IPS DF 6.9 (cell line): ENCODE results near the gene MTURN.

Experiments
- DNase-seq: peaks from one replicate; pipeline ENCODE4 v3.0.0-alpha.2; 2013; ENCODE audit warnings: low read depth, low spot score
- H3K27ac ChIP-seq: one replicate; pipeline ENCODE4 v1.5.1; 2013; ENCODE audit warnings: low read length, control low read depth
- H3K27me3 ChIP-seq: 2 replicates; pipeline ENCODE4 v1.6.1; 2013; ENCODE audit warnings: mild to moderate bottlenecking, low read length; ENCODE audit not compliant: control insufficient read depth, insufficient read depth
- H3K36me3 ChIP-seq: 2 replicates; pipeline ENCODE4 v1.6.1; 2013; ENCODE audit warnings: low read length; ENCODE audit not compliant: control insufficient read depth, insufficient read depth
- H3K4me1 ChIP-seq: 2 replicates; pipeline ENCODE4 v1.6.1; 2013; ENCODE audit warnings: low read length; ENCODE audit not compliant: control insufficient read depth, insufficient read depth
- H3K4me3 ChIP-seq: 2 replicates; pipeline ENCODE4 v1.5.1; 2013; ENCODE audit warnings: mild to moderate bottlenecking, low read length
- H3K9me3 ChIP-seq: 2 replicates; pipeline ENCODE4 v1.6.1; 2013; ENCODE audit warnings: low read length, inconsistent platforms; ENCODE audit not compliant: control insufficient read depth, insufficient read depth
- WGBS: extraction: QIAGEN DNeasy Blood & Tissue Kit; methylation state at CpG from one replicate; pipeline ENCODE4 v1.1.7; 2013; ENCODE audit warnings: mixed read lengths, missing lambda C conversion rate; ENCODE audit not compliant: insufficient read length, insufficient coverage; 5-methylcytosine and 5-hydroxymethylcytosine counted together

MTURN gene

DNA sequence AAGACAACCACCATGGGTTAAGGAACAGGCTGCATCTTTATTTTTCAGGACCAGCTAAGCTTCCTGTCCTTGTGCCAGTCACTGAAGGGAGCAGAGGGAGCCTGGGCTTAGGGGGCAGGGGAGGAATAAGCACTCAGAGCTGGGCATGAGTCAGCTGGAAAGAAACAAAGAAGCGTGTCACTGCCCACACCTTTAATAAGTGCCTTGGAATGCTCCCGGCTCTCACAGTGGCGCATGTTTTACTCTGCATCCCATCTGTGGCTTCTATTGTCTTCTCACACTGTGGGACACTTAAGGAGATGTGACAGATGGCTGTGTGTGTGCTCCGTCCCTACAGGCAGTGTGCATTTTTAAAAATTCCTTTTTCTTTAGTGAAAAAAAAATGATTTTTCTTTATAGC, 71.7 kb downstream of the MTURN start:
- H3K4me1 ChIP-seq, result no peaks in the 10 kb centered on the region
- DNase-seq, result no peak
- no peak overlapping the region for H3K4me3 ChIP-seq
- no CpG with 5 or more reads among the region's 4 CpGs for whole genome bisulfite sequencing
- H3K9me3 ChIP-seq, result no peaks in the 10 kb centered on the region
- H3K36me3 ChIP-seq, result no peaks in the 10 kb centered on the region
- H3K27me3 ChIP-seq, result no peaks in the 10 kb centered on the region
- no peak overlapping the region for H3K27ac ChIP-seq

GRCh38 chr7:30206942-30207341, 72.2 kb downstream of the MTURN start:
- H3K4me3 ChIP-seq, result no peak overlapping the region
- H3K27me3 ChIP-seq, result no peaks in the 10 kb centered on the region
- no peaks in the 10 kb centered on the region for H3K4me1 ChIP-seq
- H3K9me3 ChIP-seq, result no peaks in the 10 kb centered on the region
- no CpG with 5 or more reads among the region's 8 CpGs for WGBS
- H3K36me3 ChIP-seq, result no peaks in the 10 kb centered on the region
- DNase-seq, result no peak
- H3K27ac ChIP-seq, result no peak overlapping the region

GRCh38 chr7:30207376-30207775, 72.6 kb downstream of the MTURN start:
- H3K27me3 ChIP-seq, result no peaks in the 10 kb centered on the region
- H3K4me3 ChIP-seq, result no peak overlapping the region
- DNase-seq, result no peak
- H3K9me3 ChIP-seq, result no peaks in the 10 kb centered on the region
- no peaks in the 10 kb centered on the region for H3K36me3 ChIP-seq
- H3K4me1 ChIP-seq, result no peaks in the 10 kb centered on the region
- H3K27ac ChIP-seq, result no peak overlapping the region
- no CpG with 5 or more reads among the region's 4 CpGs for WGBS

GRCh38 chr7:30209951-30210350, 75.2 kb downstream of the MTURN start:
- Histone ChIP-seq H3K27ac (no peak overlapping the region), H3K9me3 (no peaks in the 10 kb centered on the region), H3K27me3 (no peaks in the 10 kb centered on the region), H3K4me1 (no peaks in the 10 kb centered on the region), H3K36me3 (no peaks in the 10 kb centered on the region), H3K4me3 (no peak overlapping the region)
- no CpG with 5 or more reads among the region's 5 CpGs for WGBS
- no peak for DNase-seq
